Naive B cell (primary cell): ENCODE data around the gene RHOBTB1. TPM values are rescaled to one million over a fixed set of nuclear protein-coding genes. Genes with fewer than 3 reads are reported as not detected.

ENCODE experiments used
- ATAC-seq, 2 donors: fragments of 150-1000 bp; cut with Tn5 transposase; 2 replicates each; pipeline ENCODE4 v1.10.0; 2021; ENCODE audit warnings: low read depth in 2 of 2, mild to moderate bottlenecking in 2 of 2, moderate library complexity in 2 of 2
- DNase-seq: peaks from one replicate; pipeline ENCODE4 v3.0.0; 2022
- H3K27ac Mint-ChIP-seq, 6 donors: one replicate each; pipeline ENCODE4 v1.8.0; 2020 to 2022; ENCODE audit warnings: mild to moderate bottlenecking in 6 of 6, mixed read lengths in 6 of 6, moderate library complexity in 5 of 6, inconsistent platforms in 2 of 6
- H3K27me3 Mint-ChIP-seq, 3 donors: one replicate each; pipeline ENCODE4 v1.8.0; 2021 to 2022; ENCODE audit warnings: mixed read lengths in 3 of 3, mild to moderate bottlenecking in 1 of 3
- H3K36me3 Mint-ChIP-seq, 2 donors: one replicate each; pipeline ENCODE4 v1.8.0; 2020 to 2022; ENCODE audit warnings: mixed read lengths in 2 of 2, inconsistent platforms in 1 of 2, mild to moderate bottlenecking in 1 of 2
- H3K4me1 Mint-ChIP-seq, 3 donors: one replicate each; pipeline ENCODE4 v1.8.0; 2020 to 2022; ENCODE audit warnings: mixed read lengths in 3 of 3, inconsistent platforms in 1 of 3, mild to moderate bottlenecking in 1 of 3, moderate library complexity in 1 of 3
- H3K4me3 Mint-ChIP-seq, 8 donors: one replicate each; pipeline ENCODE4 v1.8.0; 2020 to 2022; ENCODE audit warnings: mild to moderate bottlenecking in 8 of 8, mixed read lengths in 8 of 8, moderate library complexity in 8 of 8, inconsistent platforms in 2 of 8
- H3K9me3 Mint-ChIP-seq, 7 donors: one replicate each; pipeline ENCODE4 v1.8.0; 2020 to 2022; ENCODE audit warnings: mixed read lengths in 7 of 7, mild to moderate bottlenecking in 5 of 7, inconsistent platforms in 2 of 7, moderate library complexity in 1 of 7
- polyA plus RNA-seq, 6 donors: library from polyadenylated mRNA; unstranded; fragments of 300-500 nt; fragmentation: Illumina TruSeq; gene quantifications; one replicate each; pipeline ENCODE4 v1.2.3, GENCODE V29; 2021; ENCODE audit warnings: low read depth in 6 of 6

The RHOBTB1 gene, protein sequence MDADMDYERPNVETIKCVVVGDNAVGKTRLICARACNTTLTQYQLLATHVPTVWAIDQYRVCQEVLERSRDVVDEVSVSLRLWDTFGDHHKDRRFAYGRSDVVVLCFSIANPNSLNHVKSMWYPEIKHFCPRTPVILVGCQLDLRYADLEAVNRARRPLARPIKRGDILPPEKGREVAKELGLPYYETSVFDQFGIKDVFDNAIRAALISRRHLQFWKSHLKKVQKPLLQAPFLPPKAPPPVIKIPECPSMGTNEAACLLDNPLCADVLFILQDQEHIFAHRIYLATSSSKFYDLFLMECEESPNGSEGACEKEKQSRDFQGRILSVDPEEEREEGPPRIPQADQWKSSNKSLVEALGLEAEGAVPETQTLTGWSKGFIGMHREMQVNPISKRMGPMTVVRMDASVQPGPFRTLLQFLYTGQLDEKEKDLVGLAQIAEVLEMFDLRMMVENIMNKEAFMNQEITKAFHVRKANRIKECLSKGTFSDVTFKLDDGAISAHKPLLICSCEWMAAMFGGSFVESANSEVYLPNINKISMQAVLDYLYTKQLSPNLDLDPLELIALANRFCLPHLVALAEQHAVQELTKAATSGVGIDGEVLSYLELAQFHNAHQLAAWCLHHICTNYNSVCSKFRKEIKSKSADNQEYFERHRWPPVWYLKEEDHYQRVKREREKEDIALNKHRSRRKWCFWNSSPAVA
- 1 to 10 TPM in 2 of 6 donors, under 1 TPM in 3, not detected in 1; 0.21 to 2.2 (median 0.69) TPM for polyA plus RNA-seq

DNA sequence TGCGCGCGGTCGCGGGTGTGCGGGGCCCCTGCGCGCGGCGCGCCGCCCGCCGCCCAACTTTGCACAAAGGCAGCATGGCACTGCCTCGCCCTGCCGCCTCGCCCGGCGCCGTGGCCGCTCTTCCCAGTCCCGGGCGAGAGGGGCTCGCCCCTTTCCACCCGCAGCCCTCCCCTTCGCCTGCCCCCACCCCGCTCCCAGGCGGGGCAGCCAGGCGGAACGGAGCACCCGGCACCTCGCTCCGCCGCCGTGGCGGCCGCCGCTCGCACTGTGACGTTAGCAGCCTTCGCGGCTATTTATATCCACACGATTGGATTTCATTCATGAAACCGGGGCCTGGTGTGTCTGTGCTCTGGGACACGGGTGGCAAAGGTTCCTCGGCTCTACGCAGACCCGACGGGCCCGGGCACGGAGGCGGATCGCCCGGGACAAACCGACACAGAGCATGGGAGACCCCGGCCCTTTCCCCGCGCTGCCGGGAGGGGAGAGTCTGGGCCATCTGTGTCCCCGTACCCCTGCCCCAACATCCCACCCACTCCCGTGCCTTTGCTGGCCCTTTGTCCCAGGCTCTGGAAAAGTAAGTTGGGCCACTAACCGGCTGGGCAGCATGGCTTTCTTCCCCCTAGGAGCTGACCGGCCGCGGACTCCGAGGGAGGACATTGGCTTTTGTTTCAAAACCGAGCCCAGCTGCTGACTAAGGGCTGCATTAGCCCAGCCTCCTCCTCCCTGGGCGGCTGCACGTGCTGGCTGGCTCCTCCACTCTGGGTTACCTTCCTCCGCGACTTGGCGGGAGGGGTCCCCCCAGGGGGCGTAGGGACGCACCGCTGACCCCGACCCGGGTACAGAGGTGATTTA, at the start of gene RHOBTB1:
TSS of gene RHOBTB1 (minus strand) at position 128 of the 852 bp plus-strand sequence. CDS start 32,643 bp downstream, outside the sequence.
- Mint-ChIP-seq H3K36me3 (no peaks in the 10 kb centered on the region), H3K4me3 (peak within 1 kb of the TSS; percentile 87 to 94 (median 92)), H3K27ac (peak within 1 kb of the TSS; percentile 70 to 96 (median 92)), H3K27me3 (peaks cover 0 to 16% (median 10%) of the 10 kb centered on the region in 3 donors), H3K9me3 (peaks cover 0 to 2% (median 0%) of the 10 kb centered on the region in 7 donors), H3K4me1 (peaks cover 12 to 22% (median 22%) of the 10 kb centered on the region in 3 donors)
- DNase-seq (peak; percentile 79), ATAC-seq (peak; percentile 69 to 73)

- Mint-ChIP-seq H3K27ac (no peak overlapping the region), H3K36me3 (peaks cover 5 to 8% of the 10 kb centered on the region in 2 donors), H3K27me3 (peaks cover 10 to 12% (median 11%) of the 10 kb centered on the region in 3 donors), H3K9me3 (peaks cover 0 to 14% (median 0%) of the 10 kb centered on the region in 7 donors), H3K4me3 (no peak overlapping the region), H3K4me1 (no peaks in the 10 kb centered on the region)
- ATAC-seq (no peak), DNase-seq (no peak)
Observed at GRCh38 chr10:60992636-60993035, 48.7 kb upstream of the RHOBTB1 start.

DNA sequence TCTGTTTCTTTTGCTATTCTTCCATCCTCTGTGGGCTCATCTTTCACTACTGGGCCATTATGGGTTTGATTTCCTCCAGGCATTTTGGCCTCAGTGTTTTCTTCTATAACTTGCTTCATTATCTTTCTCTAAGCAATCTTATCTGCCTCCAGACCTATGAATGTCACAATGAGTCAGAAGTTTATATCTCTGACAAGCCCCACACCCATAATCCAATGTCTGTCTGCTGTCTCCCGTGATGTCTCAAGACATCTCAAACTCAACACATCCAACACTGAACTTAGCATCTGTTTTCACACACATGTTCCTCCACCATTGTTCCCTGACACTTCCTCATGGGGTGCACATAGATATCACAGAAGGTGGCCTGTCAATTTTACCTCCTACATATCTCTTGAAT, 46.7 kb upstream of the RHOBTB1 start:
- peak overlapping the region in 1 of 8 donors; percentile 6 for H3K4me3 Mint-ChIP-seq
- H3K27ac Mint-ChIP-seq: peak overlapping the region in 2 of 6 donors; percentile 23 to 27
- peaks cover 7 to 11% (median 10%) of the 10 kb centered on the region in 3 donors for H3K27me3 Mint-ChIP-seq
- peaks cover 5 to 8% of the 10 kb centered on the region in 2 donors for H3K36me3 Mint-ChIP-seq
- peaks cover 0 to 14% (median 0%) of the 10 kb centered on the region in 7 donors for H3K9me3 Mint-ChIP-seq
- ATAC-seq: no peak
- DNase-seq: no peak
- no peaks in the 10 kb centered on the region for H3K4me1 Mint-ChIP-seq

GRCh38 chr10:60989400-60989876, 45.5 kb upstream of the RHOBTB1 start:
- peaks cover 5 to 8% of the 10 kb centered on the region in 2 donors for H3K36me3 Mint-ChIP-seq
- peak overlapping the region in 1 of 6 donors; percentile 16 for H3K27ac Mint-ChIP-seq
- peak; percentile 41 to 94 for ATAC-seq

DNA sequence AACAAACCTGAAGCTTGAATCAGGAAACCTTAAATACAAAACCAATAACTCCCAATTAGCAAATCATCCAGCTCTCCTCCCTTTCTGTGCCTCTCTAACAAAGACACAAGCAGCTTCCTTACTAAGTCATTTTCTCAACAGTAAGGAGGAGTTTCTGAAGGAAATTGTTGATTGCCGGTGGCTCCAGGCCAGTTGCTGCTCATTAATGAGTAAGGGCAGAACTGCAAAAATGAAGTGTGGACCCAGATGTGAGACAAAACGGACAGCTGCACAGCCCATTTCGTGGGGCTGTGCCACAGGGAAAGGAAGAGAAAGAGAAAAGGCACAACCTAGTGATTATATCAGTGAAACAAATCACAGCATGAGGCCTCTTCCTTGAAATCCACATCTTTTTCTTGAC, 42.8 kb upstream of the RHOBTB1 start:
- H3K27ac Mint-ChIP-seq: no peak overlapping the region

More at GRCh38 chr10:60989400-60989876, 45.5 kb upstream of the RHOBTB1 start:
- Mint-ChIP-seq H3K4me3 (no peak overlapping the region), H3K4me1 (no peaks in the 10 kb centered on the region), H3K27me3 (peaks cover 7 to 10% (median 9%) of the 10 kb centered on the region in 3 donors), H3K9me3 (peaks cover 0 to 14% (median 0%) of the 10 kb centered on the region in 7 donors)
- DNase-seq: peak; percentile 60

DNA sequence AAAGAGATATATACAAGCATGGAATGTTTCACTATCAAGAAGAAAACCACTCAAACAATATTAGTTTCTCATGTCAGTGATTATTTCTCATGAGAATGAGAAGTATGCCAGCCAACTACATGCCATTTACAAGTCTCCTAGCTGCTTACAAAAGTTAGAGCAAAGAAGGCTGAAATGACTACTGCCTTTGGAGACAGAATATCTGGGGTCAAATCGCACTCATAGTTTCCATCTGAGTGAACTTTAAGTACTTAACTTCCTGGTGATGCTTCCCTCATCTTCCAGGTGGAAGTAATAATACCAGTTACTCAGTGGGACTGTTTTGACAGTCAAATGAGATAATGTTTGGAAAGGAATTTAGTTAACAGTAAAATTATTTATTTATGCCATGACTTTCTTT, 42.0 kb upstream of the RHOBTB1 start:
- ATAC-seq: no peak
- Mint-ChIP-seq H3K4me3 (no peak overlapping the region), H3K9me3 (peaks cover 0 to 14% (median 0%) of the 10 kb centered on the region in 7 donors)

More for the DNA sequence above, 42.8 kb upstream of the RHOBTB1 start:
- ATAC-seq (no peak), DNase-seq (no peak)
- Mint-ChIP-seq H3K27me3 (peaks cover 7 to 15% (median 10%) of the 10 kb centered on the region in 3 donors), H3K4me1 (no peaks in the 10 kb centered on the region), H3K9me3 (peaks cover 0 to 14% (median 0%) of the 10 kb centered on the region in 7 donors), H3K36me3 (peaks cover 5 to 8% of the 10 kb centered on the region in 2 donors), H3K4me3 (no peak overlapping the region)

DNA sequence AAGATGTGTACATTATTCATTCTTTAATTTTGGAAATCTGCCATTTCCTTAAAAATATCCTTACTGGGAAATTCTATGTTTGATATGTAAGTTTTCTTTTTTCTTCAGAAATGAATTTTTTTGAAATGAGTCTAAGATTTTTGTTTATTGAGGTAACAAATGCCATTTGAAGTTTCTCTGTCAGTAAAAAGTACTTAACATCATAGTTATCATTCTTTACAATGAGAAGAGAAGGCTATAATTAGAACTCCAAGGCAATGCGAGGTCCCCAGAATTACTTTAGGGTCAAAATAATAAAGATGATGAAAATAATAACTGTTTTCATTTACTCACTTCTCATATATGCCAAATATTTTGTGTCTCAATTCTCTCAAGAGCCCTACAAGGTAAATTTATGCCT, 37.0 kb upstream of the RHOBTB1 start:
- H3K4me3 Mint-ChIP-seq: no peak overlapping the region
- no peak overlapping the region for H3K27ac Mint-ChIP-seq
- H3K36me3 Mint-ChIP-seq: no peaks in the 10 kb centered on the region
- DNase-seq: no peak
- H3K9me3 Mint-ChIP-seq: no peaks in the 10 kb centered on the region
- ATAC-seq: no peak
- peaks cover 0 to 12% (median 10%) of the 10 kb centered on the region in 3 donors for H3K27me3 Mint-ChIP-seq
- no peaks in the 10 kb centered on the region for H3K4me1 Mint-ChIP-seq

More for the DNA sequence above, 42.0 kb upstream of the RHOBTB1 start:
- H3K27me3 Mint-ChIP-seq: peaks cover 7 to 15% (median 10%) of the 10 kb centered on the region in 3 donors
- H3K36me3 Mint-ChIP-seq: peaks cover 5 to 8% of the 10 kb centered on the region in 2 donors
- no peak overlapping the region for H3K27ac Mint-ChIP-seq
- no peak for DNase-seq
- H3K4me1 Mint-ChIP-seq: no peaks in the 10 kb centered on the region

DNA sequence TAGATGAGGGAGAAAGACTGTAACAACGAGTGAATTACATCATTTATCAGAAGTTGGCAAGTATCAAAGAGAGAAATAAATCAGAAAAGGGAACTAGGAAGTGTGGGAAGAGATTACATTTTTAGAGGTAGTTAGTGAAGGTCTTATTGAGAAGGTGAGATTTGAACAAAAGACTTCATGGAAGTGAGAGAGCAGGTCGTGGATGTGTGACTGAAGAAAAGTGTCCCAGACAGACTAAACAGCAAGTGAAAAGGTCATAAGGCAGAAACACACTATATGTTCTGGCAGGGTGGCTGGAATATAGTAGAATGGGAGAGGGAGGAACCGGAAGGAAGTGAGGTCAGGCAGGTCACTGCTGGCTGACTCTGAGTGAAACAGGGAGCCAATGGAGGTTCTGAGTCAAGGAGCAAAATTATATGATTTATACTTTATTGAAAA, 35.7 kb upstream of the RHOBTB1 start:
- no peaks in the 10 kb centered on the region for H3K9me3 Mint-ChIP-seq
- H3K27me3 Mint-ChIP-seq: peaks cover 0 to 12% (median 10%) of the 10 kb centered on the region in 3 donors
- DNase-seq (no peak), ATAC-seq (no peak)
- H3K36me3 Mint-ChIP-seq: no peaks in the 10 kb centered on the region
- peak overlapping the region in 1 of 6 donors; percentile 0 for H3K27ac Mint-ChIP-seq
- no peak overlapping the region for H3K4me3 Mint-ChIP-seq
- no peaks in the 10 kb centered on the region for H3K4me1 Mint-ChIP-seq

DNA sequence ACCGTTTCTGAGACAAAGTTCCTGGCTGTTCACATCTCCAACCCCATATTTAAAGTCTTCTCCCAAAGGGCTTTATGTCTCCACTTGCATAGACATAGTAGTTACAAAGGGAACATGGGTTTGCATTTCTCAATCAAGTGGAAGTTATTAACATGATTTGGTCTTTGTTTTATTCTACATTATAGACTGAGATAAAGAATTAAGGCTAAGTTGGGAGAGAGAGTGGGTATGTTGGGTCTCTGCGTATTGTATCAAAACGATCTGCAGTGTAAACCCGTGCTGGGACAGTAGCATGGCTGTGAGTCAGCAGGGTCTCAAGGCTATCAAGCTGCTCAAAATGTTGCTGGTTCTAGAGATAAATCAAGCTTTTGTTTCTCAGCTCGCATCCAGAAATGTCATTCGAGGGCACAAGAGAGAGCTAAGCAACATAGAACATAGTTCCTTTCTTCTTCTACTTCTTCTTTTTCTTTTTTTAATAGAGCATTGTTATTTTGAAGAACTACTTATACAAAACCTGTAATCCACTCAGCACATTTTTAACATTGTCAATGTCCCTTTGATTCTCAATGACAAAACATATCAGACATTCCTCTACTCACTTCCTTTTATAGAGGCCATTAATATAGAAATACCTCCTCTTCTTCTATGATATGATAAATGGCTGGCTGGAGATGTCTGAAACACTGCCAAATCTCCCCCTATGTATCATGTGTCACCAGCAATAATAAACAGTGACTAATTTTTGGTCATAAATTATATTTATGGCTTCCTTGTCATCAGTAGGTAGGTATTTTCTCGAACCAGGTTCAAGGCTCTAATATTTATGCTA, 34.5 kb upstream of the RHOBTB1 start:
- peaks cover 0 to 10% (median 6%) of the 10 kb centered on the region in 3 donors for H3K27me3 Mint-ChIP-seq
- no peaks in the 10 kb centered on the region for H3K4me1 Mint-ChIP-seq
- no peaks in the 10 kb centered on the region for H3K9me3 Mint-ChIP-seq
- ATAC-seq: no peak
- no peak overlapping the region for H3K27ac Mint-ChIP-seq
- no peak overlapping the region for H3K4me3 Mint-ChIP-seq
- DNase-seq: no peak
- no peaks in the 10 kb centered on the region for H3K36me3 Mint-ChIP-seq

- peaks cover 0 to 10% (median 7%) of the 10 kb centered on the region in 3 donors for H3K27me3 Mint-ChIP-seq
- ATAC-seq (no peak), DNase-seq (no peak)
- no peaks in the 10 kb centered on the region for H3K36me3 Mint-ChIP-seq
- H3K4me1 Mint-ChIP-seq: no peaks in the 10 kb centered on the region
- no peak overlapping the region for H3K27ac Mint-ChIP-seq
- no peaks in the 10 kb centered on the region for H3K9me3 Mint-ChIP-seq
- H3K4me3 Mint-ChIP-seq: no peak overlapping the region
Observed at GRCh38 chr10:60977161-60978122, 33.5 kb upstream of the RHOBTB1 start.

- Mint-ChIP-seq H3K9me3 (peaks cover 0 to 5% (median 0%) of the 10 kb centered on the region in 7 donors), H3K36me3 (no peaks in the 10 kb centered on the region), H3K4me3 (no peak overlapping the region), H3K4me1 (no peaks in the 10 kb centered on the region), H3K27ac (no peak overlapping the region), H3K27me3 (peaks cover 2 to 13% (median 10%) of the 10 kb centered on the region in 3 donors)
- ATAC-seq (no peak), DNase-seq (no peak)
Observed at GRCh38 chr10:60976687-60977086, 32.7 kb upstream of the RHOBTB1 start.
